Dendritic cell treated with granulocyte-macrophage colony-stimulating factor and Interleukin-4, amounts not matched to agents 40 ng/mL and 50 ng/mL, for 4 days (primary cell): ENCODE data around the gene CLCNKA.

Source experiments
- H3K27ac Mint-ChIP-seq: one replicate; pipeline ENCODE4 v1.8.0; 2022; ENCODE audit warnings: mild to moderate bottlenecking, mixed read lengths
- H3K27me3 Mint-ChIP-seq: one replicate; pipeline ENCODE4 v1.8.0; 2022; ENCODE audit warnings: mild to moderate bottlenecking, mixed read lengths
- H3K36me3 Mint-ChIP-seq: one replicate; pipeline ENCODE4 v1.8.0; 2022; ENCODE audit warnings: low read depth, mixed read lengths
- H3K4me1 Mint-ChIP-seq: one replicate; pipeline ENCODE4 v1.8.0; 2022; ENCODE audit warnings: low read depth, mixed read lengths
- H3K4me3 Mint-ChIP-seq: one replicate; pipeline ENCODE4 v1.8.0; 2022; ENCODE audit warnings: mild to moderate bottlenecking, moderate library complexity, mixed read lengths
- H3K9me3 Mint-ChIP-seq: one replicate; pipeline ENCODE4 v1.8.0; 2022; ENCODE audit warnings: mixed read lengths
- intact Hi-C: fragments of 100-400 bp; cut with micrococcal nuclease; formaldehyde crosslinking; loops from one replicate; pipeline ENCODE4 v1.15.0; 2022

The CLCNKA gene

DNA sequence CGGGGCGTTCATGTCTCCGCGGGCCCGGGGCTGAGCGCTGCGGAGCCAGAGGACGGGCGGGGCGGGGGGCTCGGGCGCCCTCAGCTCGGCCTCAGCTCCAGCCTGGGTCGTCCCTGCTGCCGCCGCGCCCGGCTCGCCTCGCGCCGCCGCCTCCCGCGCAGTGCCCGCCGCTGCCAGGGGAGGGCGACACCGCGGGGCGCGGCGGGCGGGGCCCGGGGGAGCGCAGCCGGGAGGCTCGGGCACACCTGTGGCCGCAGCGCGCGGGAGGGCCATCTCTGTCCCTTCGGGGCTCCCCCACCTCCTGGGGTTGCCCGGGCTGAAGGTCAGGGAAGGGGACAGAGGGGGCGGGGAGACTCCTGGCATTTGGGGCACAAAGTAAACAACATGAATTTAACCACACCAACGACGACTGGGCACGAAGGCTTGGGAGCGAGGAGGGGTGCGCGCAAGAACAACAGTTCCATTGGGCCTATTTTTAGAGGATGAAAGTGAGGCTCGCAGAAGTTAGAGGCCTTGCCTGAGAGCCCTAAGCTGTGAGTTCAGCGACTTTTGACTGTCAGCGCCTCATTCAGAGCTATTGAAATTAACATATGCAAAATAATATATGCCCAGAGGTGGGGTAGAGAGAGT, 51.8 kb downstream of the CLCNKA start, which contains the start of gene FAM131C:
Gene FAM131C, minus strand, starts transcription at position 162 of the 630 bp plus-strand sequence. CDS start 209 bp downstream, outside the sequence.
- intact Hi-C loops = no loop called here
- Mint-ChIP-seq H3K36me3 (no peaks in the 10 kb centered on the region), H3K9me3 (no peaks in the 10 kb centered on the region), H3K27ac (no peak within 1 kb of the TSS), H3K4me3 (no peak within 1 kb of the TSS), H3K27me3 (peaks cover 56% of the 10 kb centered on the region), H3K4me1 (peaks cover 5% of the 10 kb centered on the region)

DNA sequence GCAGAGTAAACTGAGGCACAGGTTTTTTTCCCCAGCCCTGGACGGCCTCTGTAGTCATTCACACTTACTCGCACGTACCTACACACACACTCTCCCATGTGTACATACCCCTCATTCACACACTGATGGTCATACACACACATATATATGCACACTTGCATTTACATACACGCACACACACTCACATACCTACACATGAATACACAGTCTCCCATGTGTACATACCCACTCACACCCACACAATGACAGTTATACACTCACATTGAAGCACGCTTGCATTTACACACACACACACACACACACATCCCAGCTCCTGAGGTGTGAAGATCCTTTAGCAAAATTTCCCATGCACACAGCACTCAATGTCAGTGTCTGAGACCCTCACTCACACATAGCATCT, 52.4 kb downstream of the CLCNKA start:
- H3K4me3 Mint-ChIP-seq = no peak overlapping the region
- H3K27ac Mint-ChIP-seq = no peak overlapping the region
- intact Hi-C loops = no loop called here
- no peaks in the 10 kb centered on the region for H3K9me3 Mint-ChIP-seq
- H3K4me1 Mint-ChIP-seq = peaks cover 10% of the 10 kb centered on the region
- H3K36me3 Mint-ChIP-seq = no peaks in the 10 kb centered on the region
- H3K27me3 Mint-ChIP-seq = peaks cover 54% of the 10 kb centered on the region

DNA sequence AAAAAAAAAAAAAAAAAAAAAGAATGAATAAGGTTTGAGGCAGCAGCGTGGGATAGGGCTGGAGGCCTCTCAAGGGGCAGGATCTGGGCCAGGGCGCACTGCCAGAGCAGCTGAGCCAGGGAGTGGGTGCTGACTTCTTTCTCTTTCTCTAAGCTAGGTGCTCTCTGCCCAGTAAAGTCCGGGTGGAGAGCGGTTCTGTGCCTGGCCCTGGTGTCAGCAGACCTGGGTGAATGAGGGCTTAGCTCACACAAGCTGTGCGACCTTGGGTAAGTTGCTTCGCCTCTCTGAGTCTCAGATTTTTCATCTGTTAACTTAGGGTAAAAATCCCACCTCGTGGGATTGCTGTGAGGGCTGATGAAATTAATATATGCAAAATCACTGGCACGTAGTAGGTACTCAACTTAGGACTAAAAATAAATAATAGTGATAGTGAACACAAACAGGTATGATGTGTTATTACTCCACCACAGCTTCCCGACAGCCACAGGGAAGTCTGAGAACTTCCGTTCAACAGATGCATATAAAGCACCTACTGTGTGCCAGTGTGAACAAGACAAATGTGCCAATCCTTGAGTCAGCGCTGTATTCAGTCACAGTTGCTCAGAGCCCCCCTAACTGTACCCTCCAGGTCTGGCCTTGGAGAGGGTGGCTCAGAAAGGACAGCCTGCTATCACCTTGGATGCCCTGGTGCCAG, 53.6 kb downstream of the CLCNKA start:
- no peak overlapping the region for H3K27ac Mint-ChIP-seq
- H3K9me3 Mint-ChIP-seq = no peaks in the 10 kb centered on the region
- peaks cover 10% of the 10 kb centered on the region for H3K4me1 Mint-ChIP-seq
- no peak overlapping the region for H3K4me3 Mint-ChIP-seq
- H3K27me3 Mint-ChIP-seq = peaks cover 54% of the 10 kb centered on the region
- H3K36me3 Mint-ChIP-seq = no peaks in the 10 kb centered on the region
- intact Hi-C loops = no loop called here

- H3K9me3 Mint-ChIP-seq = no peaks in the 10 kb centered on the region
- H3K27me3 Mint-ChIP-seq = peaks cover 48% of the 10 kb centered on the region
- peaks cover 10% of the 10 kb centered on the region for H3K4me1 Mint-ChIP-seq
- intact Hi-C loops = no loop called here
- H3K36me3 Mint-ChIP-seq = no peaks in the 10 kb centered on the region
- H3K4me3 Mint-ChIP-seq = no peak overlapping the region
- no peak overlapping the region for H3K27ac Mint-ChIP-seq
Observed at GRCh38 chr1:16076031-16076864, 54.4 kb downstream of the CLCNKA start.

DNA sequence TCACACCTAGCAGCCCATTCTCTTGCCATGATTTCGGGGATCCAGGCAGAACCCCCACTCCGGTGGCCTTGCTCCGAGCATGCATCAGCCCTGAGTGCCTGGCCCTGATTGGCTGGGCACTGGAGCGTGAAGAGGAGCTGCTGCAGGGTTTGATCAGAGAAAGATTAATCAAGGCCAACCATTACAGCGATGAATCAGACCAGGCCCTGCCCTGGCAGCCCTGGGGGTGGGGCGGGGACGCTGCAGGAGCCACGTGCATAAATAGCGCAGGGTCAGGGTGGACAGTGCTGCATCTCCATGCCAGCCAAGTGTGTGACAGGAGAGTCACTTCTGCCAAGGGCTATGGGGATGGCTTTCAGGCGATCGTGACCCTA, 55.0 kb downstream of the CLCNKA start:
- Mint-ChIP-seq H3K27me3 (peaks cover 41% of the 10 kb centered on the region), H3K4me3 (no peak overlapping the region), H3K4me1 (peaks cover 10% of the 10 kb centered on the region), H3K9me3 (no peaks in the 10 kb centered on the region), H3K36me3 (no peaks in the 10 kb centered on the region), H3K27ac (no peak overlapping the region)
- intact Hi-C loops = no loop called here

GRCh38 chr1:16077406-16078245, 55.8 kb downstream of the CLCNKA start:
- no peak overlapping the region for H3K27ac Mint-ChIP-seq

GRCh38 chr1:16078925-16079656, 57.3 kb downstream of the CLCNKA start:
- peak overlapping the region; percentile 65 for H3K4me3 Mint-ChIP-seq
- intact Hi-C loops = loop anchor here (1.0 to 2.0 kb wide), 2 partner anchors 108 to 166 kb away; no protein-coding TSS in a partner anchor

More at GRCh38 chr1:16077406-16078245, 55.8 kb downstream of the CLCNKA start:
- Mint-ChIP-seq H3K4me1 (peaks cover 10% of the 10 kb centered on the region), H3K27me3 (peaks cover 34% of the 10 kb centered on the region), H3K9me3 (no peaks in the 10 kb centered on the region), H3K4me3 (no peak overlapping the region), H3K36me3 (no peaks in the 10 kb centered on the region)
- intact Hi-C loops = loop anchor here (2.0 kb wide), 1 partner anchor 167 kb away; no protein-coding TSS in a partner anchor

GRCh38 chr1:16080422-16081150, 58.8 kb downstream of the CLCNKA start:
- H3K4me1 Mint-ChIP-seq = peaks cover 11% of the 10 kb centered on the region
- H3K9me3 Mint-ChIP-seq = no peaks in the 10 kb centered on the region
- H3K36me3 Mint-ChIP-seq = no peaks in the 10 kb centered on the region
- intact Hi-C loops = no loop called here
- H3K4me3 Mint-ChIP-seq = no peak overlapping the region
- no peak overlapping the region for H3K27ac Mint-ChIP-seq
- peaks cover 16% of the 10 kb centered on the region for H3K27me3 Mint-ChIP-seq

More at GRCh38 chr1:16078925-16079656, 57.3 kb downstream of the CLCNKA start:
- no peaks in the 10 kb centered on the region for H3K36me3 Mint-ChIP-seq
- peaks cover 5% of the 10 kb centered on the region for H3K4me1 Mint-ChIP-seq
- peaks cover 27% of the 10 kb centered on the region for H3K27me3 Mint-ChIP-seq
- H3K27ac Mint-ChIP-seq = no peak overlapping the region
- no peaks in the 10 kb centered on the region for H3K9me3 Mint-ChIP-seq

GRCh38 chr1:16081636-16082035, 59.8 kb downstream of the CLCNKA start:
- Mint-ChIP-seq H3K9me3 (no peaks in the 10 kb centered on the region), H3K4me3 (no peak overlapping the region), H3K27ac (no peak overlapping the region), H3K4me1 (peaks cover 12% of the 10 kb centered on the region), H3K36me3 (no peaks in the 10 kb centered on the region), H3K27me3 (peaks cover 12% of the 10 kb centered on the region)
- intact Hi-C loops = no loop called here

- H3K4me3 Mint-ChIP-seq = no peak overlapping the region
- no peak overlapping the region for H3K27ac Mint-ChIP-seq
- H3K27me3 Mint-ChIP-seq = peaks cover 8% of the 10 kb centered on the region
- intact Hi-C loops = no loop called here
- peaks cover 12% of the 10 kb centered on the region for H3K4me1 Mint-ChIP-seq
- H3K9me3 Mint-ChIP-seq = no peaks in the 10 kb centered on the region
- no peaks in the 10 kb centered on the region for H3K36me3 Mint-ChIP-seq
Observed at GRCh38 chr1:16082283-16083038, 60.6 kb downstream of the CLCNKA start.

- Mint-ChIP-seq H3K27ac (no peak overlapping the region), H3K36me3 (no peaks in the 10 kb centered on the region), H3K4me1 (peaks cover 12% of the 10 kb centered on the region), H3K4me3 (no peak overlapping the region), H3K9me3 (no peaks in the 10 kb centered on the region), H3K27me3 (peaks cover 3% of the 10 kb centered on the region)
- intact Hi-C loops = no loop called here
Observed at GRCh38 chr1:16083486-16083885, 61.6 kb downstream of the CLCNKA start.
